ENCODE results near the gene GNG7. TPM values are rescaled to one million over a fixed set of nuclear protein-coding genes. Genes with fewer than 3 reads are reported as not detected.

GNG7 gene
- total and polyA plus RNA-seq, 10 of the 15 experiments (the other 5 are each of a cell fraction or from before 2014, with no cell fraction given), result 1.9 to 13.6 (median 6.5) TPM

DNA sequence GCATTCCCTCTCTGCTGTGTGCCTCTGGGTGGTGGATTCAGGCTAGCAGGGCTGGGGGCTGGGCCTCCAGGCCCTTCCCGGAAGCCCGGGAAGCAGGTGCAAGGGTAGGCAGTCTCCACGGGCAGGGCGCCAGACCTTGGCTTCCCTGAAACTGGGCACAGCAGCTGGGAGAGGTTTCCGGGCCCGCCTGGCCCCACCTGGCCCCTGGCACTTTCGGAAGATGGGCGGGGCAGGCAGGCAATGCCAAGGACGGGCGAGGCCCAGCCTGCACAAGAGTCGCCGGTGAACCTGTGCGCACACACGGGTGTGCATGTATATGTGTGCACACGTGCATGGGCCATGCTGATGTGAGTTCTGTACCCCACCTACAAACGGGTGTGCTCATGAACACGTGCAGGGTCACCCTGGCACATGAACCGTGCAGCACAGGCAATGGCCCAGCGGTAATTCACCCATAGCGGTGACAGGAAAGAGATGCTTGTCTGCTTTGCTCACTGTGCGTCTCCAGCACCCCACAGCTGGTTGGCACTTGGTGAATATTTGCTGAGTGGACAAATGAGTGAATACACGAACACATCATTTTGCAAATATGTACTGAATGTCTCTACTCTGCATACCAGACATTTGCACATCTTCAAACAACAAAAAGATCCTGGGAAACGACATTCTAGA is 211.2 kb downstream of the GNG7 start (continued):
- TF ChIP-seq, protein P1, sequence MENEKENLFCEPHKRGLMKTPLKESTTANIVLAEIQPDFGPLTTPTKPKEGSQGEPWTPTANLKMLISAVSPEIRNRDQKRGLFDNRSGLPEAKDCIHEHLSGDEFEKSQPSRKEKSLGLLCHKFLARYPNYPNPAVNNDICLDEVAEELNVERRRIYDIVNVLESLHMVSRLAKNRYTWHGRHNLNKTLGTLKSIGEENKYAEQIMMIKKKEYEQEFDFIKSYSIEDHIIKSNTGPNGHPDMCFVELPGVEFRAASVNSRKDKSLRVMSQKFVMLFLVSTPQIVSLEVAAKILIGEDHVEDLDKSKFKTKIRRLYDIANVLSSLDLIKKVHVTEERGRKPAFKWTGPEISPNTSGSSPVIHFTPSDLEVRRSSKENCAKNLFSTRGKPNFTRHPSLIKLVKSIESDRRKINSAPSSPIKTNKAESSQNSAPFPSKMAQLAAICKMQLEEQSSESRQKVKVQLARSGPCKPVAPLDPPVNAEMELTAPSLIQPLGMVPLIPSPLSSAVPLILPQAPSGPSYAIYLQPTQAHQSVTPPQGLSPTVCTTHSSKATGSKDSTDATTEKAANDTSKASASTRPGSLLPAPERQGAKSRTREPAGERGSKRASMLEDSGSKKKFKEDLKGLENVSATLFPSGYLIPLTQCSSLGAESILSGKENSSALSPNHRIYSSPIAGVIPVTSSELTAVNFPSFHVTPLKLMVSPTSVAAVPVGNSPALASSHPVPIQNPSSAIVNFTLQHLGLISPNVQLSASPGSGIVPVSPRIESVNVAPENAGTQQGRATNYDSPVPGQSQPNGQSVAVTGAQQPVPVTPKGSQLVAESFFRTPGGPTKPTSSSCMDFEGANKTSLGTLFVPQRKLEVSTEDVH (IDR thresholded peaks at IDR 0.05; ENCODE audit: low read depth, partially characterized antibody), result no peak
- TF ChIP-seq USF1 (IDR thresholded peaks at IDR 0.05; ENCODE audit: borderline replicate concordance, extremely low read length, insufficient read depth, low read depth, low read length) (no peak), KLF5 (IDR thresholded peaks at IDR 0.05; ENCODE audit: partially characterized antibody) (no peak), TAF1 (IDR thresholded peaks at IDR 0.05; ENCODE audit: borderline replicate concordance, low read depth, low read length) (no peak), SRF (IDR thresholded peaks at IDR 0.05; ENCODE audit: low read depth in 2 of 2, low read length in 2 of 2) (no peak), YY1 (IDR thresholded peaks at IDR 0.05; ENCODE audit: low read depth, low read length) (no peak), CEBPZ (IDR thresholded peaks at IDR 0.05; ENCODE audit: low read depth, low read length) (no peak), CHD2 (IDR thresholded peaks at IDR 0.05; ENCODE audit: borderline replicate concordance, low read depth, low read length) (no peak), YBX1 (IDR thresholded peaks at IDR 0.05) (no peak), ESRRA (IDR thresholded peaks at IDR 0.05; ENCODE audit: low read length) (no peak), TCF3 (IDR thresholded peaks at IDR 0.05; ENCODE audit: borderline replicate concordance, insufficient read depth, low read depth, low read length) (peak; percentile 67; the same call in 1 of the 2 replicates), SREBF2 (IDR thresholded peaks at IDR 0.05; ENCODE audit: low read length) (no peak), ZNF217 (IDR thresholded peaks at IDR 0.05) (no peak), EED (IDR thresholded peaks at IDR 0.05; ENCODE audit: low read depth) (0 out of 2 replicates have a peak, but pooled peaks have one; percentile 19), MYC (IDR thresholded peaks at IDR 0.05; ENCODE audit: insufficient read depth, insufficient read length, insufficient replicate concordance, low read length, severe bottlenecking) (peak; percentile 41), PAX8 (IDR thresholded peaks at IDR 0.05) (no peak)
- TF ChIP-seq, protein P2, sequence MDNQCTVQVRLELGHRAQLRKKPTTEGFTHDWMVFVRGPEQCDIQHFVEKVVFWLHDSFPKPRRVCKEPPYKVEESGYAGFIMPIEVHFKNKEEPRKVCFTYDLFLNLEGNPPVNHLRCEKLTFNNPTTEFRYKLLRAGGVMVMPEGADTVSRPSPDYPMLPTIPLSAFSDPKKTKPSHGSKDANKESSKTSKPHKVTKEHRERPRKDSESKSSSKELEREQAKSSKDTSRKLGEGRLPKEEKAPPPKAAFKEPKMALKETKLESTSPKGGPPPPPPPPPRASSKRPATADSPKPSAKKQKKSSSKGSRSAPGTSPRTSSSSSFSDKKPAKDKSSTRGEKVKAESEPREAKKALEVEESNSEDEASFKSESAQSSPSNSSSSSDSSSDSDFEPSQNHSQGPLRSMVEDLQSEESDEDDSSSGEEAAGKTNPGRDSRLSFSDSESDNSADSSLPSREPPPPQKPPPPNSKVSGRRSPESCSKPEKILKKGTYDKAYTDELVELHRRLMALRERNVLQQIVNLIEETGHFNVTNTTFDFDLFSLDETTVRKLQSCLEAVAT (IDR thresholded peaks at IDR 0.05), result no peak

All from GM12878 (cell line).